ENCODE measurements around the gene NT5DC2. TPM values are rescaled to one million over a fixed set of nuclear protein-coding genes. Genes with fewer than 3 reads are reported as not detected.

The NT5DC2 gene
- total RNA-seq, 2 donors from 2014 or later = 47.6 to 83.4 TPM

DNA sequence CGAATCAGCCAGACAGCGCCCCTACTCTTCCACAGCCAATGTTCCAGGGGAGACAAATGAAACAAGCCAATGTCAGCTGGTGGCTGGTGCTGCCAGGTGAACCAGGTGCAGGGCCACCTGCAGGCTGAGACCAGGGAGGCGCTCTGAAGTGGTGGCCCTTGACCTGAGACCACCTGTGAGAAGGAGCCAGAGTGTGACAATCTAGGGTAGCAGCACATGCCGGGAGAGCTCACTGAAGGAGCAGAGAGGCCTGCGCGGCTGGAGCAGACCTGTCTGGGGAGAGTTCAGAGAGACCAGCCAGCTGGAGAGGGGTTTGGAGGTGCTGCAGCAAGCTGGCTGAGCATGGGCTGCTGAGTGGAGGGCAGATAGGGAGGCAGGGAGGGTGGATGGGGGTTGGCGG is 39.2 kb downstream of the NT5DC2 start:
- no peak overlapping the region for H3K4me3 ChIP-seq
- no peak for ATAC-seq (ENCODE audit: insufficient number of reproducible peaks, low FRiP score, low read depth)
- H3K36me3 ChIP-seq = peaks cover 35% of the 10 kb centered on the region
- TF ChIP-seq CTCF (IDR thresholded peaks at IDR 0.05) = no peak
- peaks cover 5 to 6% of the 10 kb centered on the region in 2 donors for H3K4me1 ChIP-seq (ENCODE audit: control insufficient read depth in 1 of 2, low read depth in 2 of 2)
- no peak overlapping the region for H3K27ac ChIP-seq
- DNase-seq (ENCODE audit: low spot score) = no peak
- no peaks in the 10 kb centered on the region for H3K9me3 ChIP-seq
- no peaks in the 10 kb centered on the region for H3K27me3 ChIP-seq (replicated peaks; ENCODE audit: insufficient read depth)

DNA sequence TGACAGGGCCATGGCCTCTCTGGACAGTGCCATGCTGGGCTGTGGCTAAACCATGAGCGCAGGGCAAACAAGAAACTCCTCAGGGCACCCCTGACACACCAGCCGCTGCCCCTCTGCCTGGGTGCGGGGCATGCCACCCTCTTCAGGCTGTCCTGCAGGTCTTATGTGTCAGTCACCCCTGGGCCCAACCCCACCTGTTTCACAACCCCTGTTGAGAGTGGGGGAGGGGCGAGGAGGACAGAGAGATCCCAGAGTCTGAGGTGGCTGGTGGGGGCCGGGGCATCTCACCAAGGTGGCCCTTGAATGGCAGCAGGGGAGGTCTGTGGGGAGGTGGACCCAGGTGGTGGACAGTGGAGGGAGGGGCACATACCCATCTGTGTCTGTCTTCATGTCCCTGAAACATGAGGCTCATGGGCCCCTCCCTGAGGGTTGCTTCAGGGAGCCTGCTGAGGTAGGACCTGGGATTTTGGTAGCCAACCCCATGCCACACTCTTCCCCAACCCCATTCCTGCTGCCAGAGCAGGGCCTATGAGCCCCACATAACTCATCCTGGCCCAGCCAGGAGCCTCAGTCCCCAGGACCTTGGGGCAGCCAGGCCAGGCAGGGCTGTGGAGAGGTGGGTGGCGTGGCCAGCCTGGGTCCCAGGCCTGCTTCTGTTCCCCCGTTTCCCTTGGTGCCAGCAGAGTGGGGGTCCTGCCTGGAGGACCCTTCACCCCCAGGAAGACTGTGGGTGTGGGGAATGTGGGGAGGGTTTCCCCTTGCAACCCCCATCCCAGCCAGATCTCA is 40.2 kb downstream of the NT5DC2 start:
- Histone ChIP-seq H3K4me3 (no peak overlapping the region), H3K27me3 (replicated peaks; ENCODE audit: insufficient read depth) (no peaks in the 10 kb centered on the region), H3K4me1 (ENCODE audit: control insufficient read depth in 1 of 2, low read depth in 2 of 2) (peaks cover 5 to 6% of the 10 kb centered on the region in 2 donors), H3K9me3 (no peaks in the 10 kb centered on the region), H3K36me3 (peaks cover 45% of the 10 kb centered on the region), H3K27ac (no peak overlapping the region)
- no peak for TF ChIP-seq CTCF (IDR thresholded peaks at IDR 0.05)
- DNase-seq (ENCODE audit: low spot score) (no peak), ATAC-seq (ENCODE audit: insufficient number of reproducible peaks, low FRiP score, low read depth) (no peak)

DNA sequence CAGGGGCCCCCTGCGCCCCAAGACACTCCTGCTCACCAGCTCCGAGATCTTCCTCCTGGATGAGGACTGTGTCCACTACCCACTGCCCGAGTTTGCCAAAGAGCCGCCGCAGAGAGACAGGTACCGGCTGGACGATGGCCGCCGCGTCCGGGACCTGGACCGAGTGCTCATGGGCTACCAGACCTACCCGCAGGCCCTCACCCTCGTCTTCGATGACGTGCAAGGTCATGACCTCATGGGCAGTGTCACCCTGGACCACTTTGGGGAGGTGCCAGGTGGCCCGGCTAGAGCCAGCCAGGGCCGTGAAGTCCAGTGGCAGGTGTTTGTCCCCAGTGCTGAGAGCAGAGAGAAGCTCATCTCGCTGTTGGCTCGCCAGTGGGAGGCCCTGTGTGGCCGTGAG is 41.6 kb downstream of the NT5DC2 start:
- Histone ChIP-seq H3K4me3 (no peak overlapping the region), H3K4me1 (ENCODE audit: control insufficient read depth in 1 of 2, low read depth in 2 of 2) (peaks cover 5 to 6% of the 10 kb centered on the region in 2 donors), H3K27ac (no peak overlapping the region), H3K9me3 (no peaks in the 10 kb centered on the region), H3K27me3 (replicated peaks; ENCODE audit: insufficient read depth) (no peaks in the 10 kb centered on the region), H3K36me3 (peaks cover 58% of the 10 kb centered on the region)
- ATAC-seq (ENCODE audit: insufficient number of reproducible peaks, low FRiP score, low read depth) (no peak), DNase-seq (ENCODE audit: low spot score) (no peak)
- no peak for TF ChIP-seq CTCF (IDR thresholded peaks at IDR 0.05)

GRCh38 chr3:52490939-52491526 is 42.6 kb downstream of the NT5DC2 start:
- Histone ChIP-seq H3K36me3 (peaks cover 66% of the 10 kb centered on the region), H3K9me3 (no peaks in the 10 kb centered on the region), H3K27ac (peak overlapping the region in 1 of 2 donors; percentile 52), H3K4me1 (ENCODE audit: control insufficient read depth in 1 of 2, low read depth in 2 of 2) (peaks cover 5 to 6% of the 10 kb centered on the region in 2 donors), H3K4me3 (no peak overlapping the region), H3K27me3 (replicated peaks; ENCODE audit: insufficient read depth) (no peaks in the 10 kb centered on the region)
- ATAC-seq (ENCODE audit: insufficient number of reproducible peaks, low FRiP score, low read depth) (no peak), DNase-seq (ENCODE audit: low spot score) (no peak)
- TF ChIP-seq CTCF (IDR thresholded peaks at IDR 0.05) = no peak

DNA sequence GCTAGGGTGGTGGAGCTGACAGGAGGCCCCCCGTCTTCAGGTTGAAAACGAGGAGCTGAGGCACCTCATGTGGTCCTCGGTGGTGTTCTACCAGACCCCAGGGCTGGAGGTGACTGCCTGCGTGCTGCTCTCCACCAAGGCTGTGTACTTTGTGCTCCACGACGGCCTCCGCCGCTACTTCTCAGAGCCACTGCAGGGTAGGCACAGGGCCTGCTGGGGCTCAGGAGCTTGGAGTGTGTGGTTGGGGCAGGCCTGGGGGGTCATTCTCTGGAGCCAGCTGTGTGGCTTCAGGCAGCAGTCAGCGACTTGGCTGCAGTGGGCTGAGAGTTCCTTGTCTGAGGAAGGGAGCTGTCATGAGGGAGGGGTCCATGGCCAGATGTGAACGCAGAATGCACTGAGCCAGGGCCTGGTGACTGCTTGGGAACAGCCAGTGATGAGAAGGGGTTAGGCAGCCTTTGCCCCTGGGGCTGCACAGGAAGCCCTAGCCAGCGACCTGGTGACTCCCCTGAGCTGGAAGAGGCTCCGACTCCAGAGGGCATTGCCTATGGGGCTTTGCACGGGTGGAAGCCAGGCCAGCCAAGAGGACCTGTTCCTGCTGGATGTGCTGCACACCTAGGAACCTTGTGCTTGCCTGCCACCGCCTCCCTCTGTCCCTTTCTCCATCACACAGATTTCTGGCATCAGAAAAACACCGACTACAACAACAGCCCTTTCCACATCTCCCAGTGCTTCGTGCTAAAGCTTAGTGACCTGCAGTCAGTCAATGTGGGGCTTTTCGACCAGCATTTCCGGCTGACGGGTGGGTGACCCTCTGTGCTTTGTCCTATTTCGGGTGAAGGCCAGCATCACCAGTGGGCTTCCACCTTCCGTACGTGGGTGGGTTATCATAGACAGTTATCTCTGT is 43.4 kb downstream of the NT5DC2 start:
- H3K27ac ChIP-seq = no peak overlapping the region
- no peak for TF ChIP-seq CTCF (IDR thresholded peaks at IDR 0.05)
- peaks cover 0 to 5% of the 10 kb centered on the region in 2 donors for H3K4me1 ChIP-seq (ENCODE audit: control insufficient read depth in 1 of 2, low read depth in 2 of 2)
- ATAC-seq (ENCODE audit: insufficient number of reproducible peaks, low FRiP score, low read depth) = no peak
- no peak overlapping the region for H3K4me3 ChIP-seq
- no peak for DNase-seq (ENCODE audit: low spot score)
- peaks cover 73% of the 10 kb centered on the region for H3K36me3 ChIP-seq
- H3K9me3 ChIP-seq = no peaks in the 10 kb centered on the region
- no peaks in the 10 kb centered on the region for H3K27me3 ChIP-seq (replicated peaks; ENCODE audit: insufficient read depth)

Data from thoracic aorta (tissue), 2 donors.